HG02973 (cell line): ENCODE data around the gene SCART1.
"Not testable (repeated sequence)": the region's sequence is repeated elsewhere in the genome, so short reads cannot be mapped to it uniquely, and the experiment has no call there.

Experiments
- ATAC-seq: cut with Tn5 transposase; IDR thresholded peaks from one replicate; pipeline ENCODE4 v1.9.1; 2021; ENCODE audit warnings: moderate library complexity; ENCODE audit not compliant: unreplicated experiment

SCART1 gene

DNA sequence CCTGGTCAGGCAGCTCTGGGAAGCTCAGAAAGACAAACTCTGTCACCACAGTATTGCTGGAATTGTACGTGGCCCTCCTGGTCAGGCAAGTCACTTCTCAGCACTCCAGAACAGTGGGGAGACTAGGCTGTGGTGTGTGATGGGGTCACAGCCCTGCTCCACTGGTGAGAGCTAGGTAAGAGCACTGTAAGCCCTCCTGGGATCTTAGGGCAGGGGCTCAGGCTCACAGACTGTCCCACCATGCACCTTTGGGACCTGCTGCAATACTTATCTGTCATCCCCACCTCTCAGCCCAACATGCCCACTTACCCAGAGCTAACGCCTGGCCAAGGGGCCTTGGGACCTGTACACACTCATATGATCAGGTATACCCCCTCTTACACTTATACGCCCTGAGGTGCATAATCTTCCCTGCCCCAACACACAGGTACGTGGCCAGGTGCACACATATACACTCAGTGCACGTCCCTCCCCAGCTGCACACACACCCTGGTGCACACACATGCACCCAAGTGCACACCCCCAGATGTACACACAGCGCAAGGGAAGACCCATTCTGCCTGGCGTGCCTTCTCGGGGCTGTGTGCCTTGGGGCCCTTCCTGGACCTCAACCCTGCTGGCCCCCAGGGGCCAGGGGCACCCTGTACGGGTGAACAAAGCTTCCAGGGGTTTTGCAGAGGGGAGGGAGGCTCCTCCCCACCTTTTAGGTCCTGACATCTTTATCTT, 21.7 kb upstream of the SCART1 start:
- ATAC-seq, result not testable (repeated sequence)

DNA sequence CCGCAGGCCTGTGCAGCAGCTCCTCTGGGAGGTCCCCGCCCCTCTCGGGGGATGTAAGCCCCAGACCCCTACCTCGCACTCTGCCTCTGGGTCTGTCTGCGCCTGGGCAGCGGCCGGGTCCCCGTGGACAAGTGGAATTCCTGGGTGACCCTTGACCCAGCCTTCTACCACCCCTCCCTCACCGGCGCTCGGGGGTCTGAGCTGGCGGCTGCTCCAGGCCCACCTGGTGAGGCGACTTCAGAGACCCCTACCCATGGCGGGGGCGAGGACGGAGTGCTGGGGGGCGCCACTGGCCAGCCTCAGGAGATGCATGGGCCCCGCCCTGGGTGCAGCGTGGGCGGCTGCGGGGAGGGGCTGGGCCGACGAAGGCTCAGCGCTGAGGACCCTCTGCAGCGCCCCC, 21.0 kb upstream of the SCART1 start:
- not testable (repeated sequence) for ATAC-seq

DNA sequence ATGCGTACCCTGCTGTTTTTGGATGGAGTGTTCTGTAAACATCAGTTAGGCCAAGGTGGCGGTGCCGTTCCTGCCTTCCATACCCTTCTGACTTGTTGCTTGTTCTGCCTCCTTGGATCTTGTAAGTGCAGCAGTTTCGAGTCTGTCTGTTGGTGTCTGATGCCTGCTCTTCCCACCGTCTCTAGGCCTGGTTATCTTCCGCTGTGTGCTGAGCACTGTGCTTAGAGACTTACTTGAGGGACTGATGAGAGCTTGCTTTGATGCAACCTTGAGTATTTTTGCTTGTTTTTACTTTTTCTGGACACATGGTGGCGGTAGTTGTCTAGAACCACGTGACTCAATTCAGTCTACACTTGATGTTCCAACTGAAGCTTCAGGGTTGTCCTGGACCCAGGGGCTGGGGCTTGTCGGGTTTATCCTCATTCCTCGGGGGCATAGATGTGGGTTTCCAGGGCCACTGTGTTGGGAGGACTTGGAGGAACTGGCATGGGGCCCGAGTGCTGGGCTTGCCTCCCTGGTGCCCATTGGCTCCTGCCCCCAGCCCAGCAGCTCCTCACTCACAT, 15.0 kb upstream of the SCART1 start:
- no peak for ATAC-seq

DNA sequence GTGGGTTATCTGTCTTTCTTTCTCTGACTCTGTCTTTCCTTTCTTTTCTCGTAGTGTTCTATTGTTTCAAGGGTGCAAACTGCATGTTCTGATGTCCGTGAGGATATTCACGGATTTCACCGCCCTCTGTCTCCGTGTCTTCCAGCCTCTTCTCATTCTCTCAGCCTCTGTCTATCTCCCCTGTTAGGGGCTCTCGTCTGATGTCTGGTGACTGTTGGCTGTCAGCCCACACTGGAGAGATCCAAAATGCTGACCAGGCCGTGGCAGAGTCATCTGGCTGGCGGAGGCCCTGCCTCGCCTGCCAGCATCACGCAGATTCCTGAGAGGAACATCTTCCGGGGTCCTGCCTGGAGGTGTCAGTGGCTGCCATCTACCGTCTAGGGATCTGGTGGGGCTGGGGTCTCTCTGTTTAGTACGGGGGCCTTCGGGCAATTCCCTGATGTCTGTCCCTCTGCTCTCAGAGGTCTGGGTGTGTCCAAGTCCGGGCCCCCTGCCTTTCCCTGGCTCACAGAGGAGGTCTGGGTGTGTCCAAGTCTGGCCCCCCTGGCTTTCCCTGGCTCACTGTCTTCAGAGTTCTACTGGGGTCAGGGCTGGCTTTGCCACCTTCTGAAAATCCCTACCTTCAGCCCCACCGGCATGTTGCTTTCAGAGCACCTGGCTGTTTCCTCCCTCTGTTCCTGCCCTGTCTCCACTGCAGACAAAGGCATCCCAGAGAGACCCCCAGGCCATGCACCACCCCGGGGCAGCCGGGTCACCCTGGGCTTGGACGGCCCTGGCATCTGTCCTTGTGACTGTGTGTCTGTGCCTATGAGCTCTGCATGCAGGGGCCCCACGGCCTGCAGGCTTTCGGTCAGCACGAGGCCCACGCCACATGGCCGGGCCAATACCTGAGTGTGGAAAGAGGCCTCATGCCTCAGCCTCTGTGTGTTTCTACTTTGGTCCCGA, 14.0 kb upstream of the SCART1 start:
- ATAC-seq, result no peak

DNA sequence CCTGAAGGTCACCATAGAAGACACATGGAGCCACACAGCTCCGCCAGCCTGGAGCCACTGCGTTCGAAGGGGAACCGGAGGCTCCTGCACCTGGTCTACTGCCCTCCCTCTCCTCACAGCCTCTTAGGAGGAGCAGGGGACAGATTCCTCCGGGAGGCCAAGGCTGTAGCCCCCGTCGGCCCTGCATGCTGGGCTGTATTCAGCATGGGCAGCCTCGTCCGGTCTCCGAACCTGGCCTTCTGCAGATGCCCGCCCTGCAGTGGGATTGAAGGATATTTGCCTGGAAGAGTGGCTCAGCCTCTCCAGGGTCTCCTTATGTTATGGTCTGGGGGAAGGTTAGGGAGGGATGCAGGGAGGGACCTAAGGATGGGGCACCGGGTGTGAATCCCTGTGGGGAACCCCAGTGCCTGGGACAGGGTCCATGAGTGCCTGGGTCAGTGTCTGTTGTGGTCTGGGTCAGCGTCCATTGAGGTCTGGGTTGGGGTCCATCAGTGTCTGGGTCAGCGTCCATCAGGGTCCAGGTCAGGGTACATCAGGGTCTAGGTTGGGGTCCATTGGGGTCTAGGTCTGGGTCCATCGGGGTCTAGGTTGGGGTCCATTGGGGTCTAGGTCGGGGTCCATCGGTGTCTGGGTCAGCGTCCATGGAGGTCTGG, 13.0 kb upstream of the SCART1 start:
- ATAC-seq, result no peak

DNA sequence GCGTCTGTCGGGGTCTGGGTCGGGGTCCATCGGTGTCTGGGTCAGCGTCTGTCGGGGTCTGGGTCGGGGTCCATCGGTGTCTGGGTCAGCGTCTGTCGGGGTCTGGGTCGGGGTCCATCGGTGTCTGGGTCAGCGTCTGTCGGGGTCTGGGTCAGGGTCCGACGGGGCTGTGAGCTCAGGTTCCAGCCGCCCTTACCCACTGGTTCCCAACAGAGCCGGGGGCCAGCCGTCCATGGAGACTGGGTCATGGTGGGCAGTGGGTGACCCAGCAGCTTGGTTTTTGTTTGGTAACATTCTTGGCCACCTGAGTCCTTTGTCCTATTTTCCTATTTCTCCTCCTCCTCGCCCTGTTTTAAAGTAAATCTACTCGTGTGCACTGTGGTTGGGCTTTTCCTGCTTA, 12.4 kb upstream of the SCART1 start:
- ATAC-seq, result not testable (repeated sequence)

DNA sequence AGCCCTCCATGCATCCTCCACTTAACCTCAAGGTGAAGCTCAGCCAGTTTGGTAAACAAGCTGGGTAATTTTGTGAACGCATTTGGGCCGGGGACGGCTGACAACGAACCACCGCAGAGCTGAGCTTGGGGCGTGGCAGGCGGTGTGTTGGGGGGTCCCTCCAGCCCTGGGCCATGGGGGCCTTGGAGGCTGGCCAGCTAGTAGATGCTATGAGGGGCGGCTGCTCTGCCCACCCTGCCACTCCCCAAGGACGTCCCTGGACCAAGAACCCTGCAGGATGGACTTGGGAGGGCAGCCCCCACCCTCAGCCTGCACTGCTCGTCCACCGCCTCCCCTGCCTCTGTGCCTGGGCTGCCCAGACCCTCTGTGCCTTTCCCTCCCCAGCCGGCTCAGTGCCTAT, 12.0 kb upstream of the SCART1 start:
- ATAC-seq, result no peak

DNA sequence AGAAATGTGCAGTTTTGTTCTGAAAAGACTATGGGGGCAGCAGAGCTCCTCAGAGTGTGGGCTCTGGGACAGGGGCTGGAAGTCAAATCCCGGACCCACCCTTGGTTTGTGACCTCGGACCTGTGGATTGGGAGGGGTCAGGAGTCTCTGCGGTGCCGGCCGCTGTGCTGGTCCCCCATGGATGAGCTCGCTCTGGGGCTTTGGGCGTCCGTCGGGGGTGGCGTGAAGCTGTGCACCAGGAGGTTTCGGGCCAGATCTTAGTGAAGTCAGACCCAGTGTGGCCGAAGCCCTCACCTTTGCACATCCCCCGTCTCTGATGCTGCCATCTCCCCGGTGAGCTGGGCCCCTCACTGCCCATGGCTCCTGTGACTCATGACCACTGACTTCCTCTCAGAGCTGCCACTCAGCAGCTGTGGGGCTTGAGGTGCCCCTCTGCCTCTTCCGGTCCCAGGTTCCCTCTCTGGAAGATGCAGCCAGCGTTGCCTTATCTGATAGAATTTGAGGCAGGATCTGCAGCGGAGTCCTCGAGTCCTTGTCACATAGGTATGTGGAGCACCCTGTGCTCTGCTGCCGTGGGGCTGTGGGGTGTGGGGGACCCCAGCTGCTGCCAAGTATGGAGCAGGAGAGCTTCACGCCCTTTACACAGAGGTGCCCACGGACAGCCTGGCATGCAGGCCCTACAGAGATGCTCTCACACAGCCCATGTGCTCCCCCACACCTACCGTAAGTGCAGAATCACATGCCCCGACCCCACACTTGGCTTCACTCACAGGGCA, 11.4 kb upstream of the SCART1 start:
- no peak for ATAC-seq

DNA sequence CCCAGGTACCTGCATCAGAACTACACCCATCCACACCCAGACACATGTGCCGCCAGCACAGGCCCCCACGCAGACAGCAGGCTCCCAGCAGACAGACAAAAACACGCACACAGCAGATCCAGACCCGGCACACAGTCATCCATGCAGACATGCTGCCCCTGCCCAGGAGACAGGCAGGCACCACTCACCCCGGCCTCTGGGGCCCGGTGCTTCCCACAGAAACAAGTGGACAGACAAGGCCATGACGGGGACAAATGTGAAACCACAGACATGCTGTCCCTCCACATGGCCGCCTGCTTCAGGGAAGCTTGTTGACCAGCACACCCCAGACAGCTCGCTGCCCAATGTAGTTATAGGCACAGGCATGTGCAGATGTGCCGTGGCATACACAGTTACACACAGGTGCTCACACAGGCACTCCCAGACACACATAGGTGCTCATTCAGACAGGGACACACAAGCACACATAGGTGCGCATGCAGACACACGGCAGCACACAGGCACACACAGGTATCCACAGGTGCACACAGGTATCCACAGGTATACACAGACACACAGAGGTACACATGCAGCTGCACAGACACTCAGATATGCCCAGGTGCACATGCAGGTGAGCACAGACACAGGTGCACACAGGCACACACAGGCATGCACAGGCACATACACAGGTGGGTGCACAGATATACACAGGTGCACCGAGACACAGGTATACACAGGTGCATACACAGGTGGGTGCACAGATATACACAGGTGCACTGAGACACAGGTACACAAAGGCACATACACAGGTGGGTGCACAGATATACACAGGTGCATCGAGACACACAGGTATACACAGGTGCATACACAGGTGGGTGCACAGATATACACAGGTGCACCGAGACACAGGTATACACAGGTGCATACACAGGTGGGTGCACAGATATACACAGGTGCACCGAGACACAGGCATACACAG, 10.5 kb upstream of the SCART1 start:
- no peak for ATAC-seq

DNA sequence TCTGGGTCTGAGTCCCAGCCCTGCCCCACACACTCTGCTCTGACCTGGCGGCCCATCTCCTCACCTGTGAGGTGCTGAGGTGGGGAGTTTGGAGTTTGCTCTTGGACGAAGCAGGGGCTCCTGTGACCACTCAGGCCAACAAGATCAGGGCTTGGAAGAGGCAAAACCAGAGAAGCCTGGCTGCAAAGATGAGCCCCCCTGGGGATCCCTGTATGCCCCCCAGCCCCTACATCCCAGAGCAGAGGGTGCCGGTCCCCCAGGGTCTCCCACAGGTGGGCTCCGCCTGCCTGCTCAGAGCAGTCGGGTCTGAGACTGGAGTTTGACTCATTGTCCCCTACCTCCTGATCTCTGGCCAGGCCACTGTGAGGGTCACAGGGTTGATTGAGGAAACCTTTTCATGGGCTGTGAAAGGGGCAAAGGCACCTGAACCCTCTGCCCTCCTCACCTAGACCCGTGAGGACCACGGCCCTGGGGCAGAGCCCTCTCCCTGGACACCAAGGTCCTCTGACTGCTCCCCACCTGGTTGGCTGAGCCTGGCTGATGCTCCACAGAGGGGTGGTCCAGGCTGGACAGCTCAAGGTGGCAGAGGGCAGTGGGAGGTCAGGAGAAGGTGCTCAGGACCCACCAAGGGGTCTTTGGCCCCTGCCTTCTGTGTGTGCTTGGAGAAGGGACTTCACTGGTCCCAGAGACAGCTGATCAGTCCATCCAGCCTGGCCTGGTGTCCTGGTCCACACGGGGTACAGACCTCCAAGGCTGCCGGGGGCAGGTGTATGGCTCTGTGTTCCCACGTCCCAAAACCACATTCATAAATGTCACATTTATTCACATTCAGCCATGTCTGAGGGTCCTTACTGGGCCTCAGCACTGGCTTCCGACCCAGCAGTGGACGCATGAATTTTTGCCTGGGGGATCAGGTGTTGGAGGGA, 9.1 kb upstream of the SCART1 start:
- ATAC-seq, result no peak

DNA sequence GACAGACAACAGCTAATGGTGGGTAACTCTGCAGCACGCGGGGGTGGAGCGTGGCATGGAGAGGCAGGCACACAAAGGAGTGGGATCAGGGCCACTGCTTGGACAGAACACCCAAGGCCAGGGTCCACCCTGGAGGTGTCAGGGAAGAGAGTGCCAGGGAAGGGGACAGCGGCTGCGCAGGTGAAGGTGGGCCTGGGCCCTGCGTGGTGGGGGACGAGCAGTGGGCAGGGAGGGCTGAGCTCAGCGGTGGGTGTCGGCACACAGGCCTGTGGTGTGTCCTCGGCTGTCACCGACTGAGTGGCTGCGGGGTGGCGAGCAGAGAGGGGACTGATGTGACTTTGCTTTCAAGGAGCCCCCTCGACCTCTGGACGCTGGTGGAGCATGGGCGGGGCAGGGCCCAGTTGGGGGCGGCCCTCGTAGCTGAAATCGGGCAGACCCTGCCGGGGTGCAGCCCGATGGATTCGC, 8.4 kb upstream of the SCART1 start:
- ATAC-seq, result no peak

DNA sequence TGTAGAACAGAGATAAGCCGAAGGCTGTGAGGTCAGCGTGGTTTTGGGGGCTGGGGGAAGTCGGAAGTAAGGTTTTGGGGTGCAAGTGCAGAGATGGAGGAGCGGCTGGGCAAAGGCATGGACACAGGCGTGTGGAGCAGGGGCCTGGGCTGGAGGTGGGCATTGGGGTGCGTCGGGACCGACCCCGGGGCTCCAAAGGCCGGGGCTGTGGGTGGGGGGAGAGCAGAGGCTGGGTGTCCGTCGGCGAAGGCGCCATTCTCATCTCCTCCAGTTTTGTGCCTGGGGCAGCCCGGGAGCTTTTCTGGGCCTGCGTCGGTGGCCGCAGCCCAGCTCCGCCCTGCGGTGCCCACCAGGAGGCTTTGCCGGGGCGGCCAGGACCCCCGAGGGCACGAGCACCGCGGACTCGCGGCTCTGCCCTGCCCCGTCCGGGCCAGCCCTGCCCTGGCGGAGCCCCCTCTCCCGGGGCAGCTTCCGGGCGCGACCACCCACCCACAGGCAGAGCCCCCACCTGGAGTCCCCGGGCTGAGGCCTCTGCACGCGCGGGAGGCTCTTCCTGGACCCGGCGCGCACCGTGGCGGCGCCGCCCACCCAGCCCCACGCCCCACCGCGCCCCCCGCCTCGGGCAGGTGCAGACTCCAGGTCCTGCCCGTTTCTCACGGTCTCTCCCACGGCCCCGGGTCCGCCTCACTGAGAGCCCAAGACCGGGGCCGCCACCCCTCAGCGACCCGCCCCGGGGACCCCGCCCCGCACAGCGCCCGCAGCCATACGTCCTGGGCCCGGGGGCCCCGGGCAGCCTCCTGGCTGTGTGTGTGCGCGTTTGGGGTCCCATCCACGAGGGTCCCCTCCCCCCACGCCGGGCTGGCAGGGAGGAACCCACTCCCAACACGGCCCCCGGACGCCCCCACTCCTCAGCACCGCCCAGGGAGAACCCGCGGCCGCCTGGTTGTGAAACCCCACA, 7.7 kb upstream of the SCART1 start:
- ATAC-seq, result no peak

DNA sequence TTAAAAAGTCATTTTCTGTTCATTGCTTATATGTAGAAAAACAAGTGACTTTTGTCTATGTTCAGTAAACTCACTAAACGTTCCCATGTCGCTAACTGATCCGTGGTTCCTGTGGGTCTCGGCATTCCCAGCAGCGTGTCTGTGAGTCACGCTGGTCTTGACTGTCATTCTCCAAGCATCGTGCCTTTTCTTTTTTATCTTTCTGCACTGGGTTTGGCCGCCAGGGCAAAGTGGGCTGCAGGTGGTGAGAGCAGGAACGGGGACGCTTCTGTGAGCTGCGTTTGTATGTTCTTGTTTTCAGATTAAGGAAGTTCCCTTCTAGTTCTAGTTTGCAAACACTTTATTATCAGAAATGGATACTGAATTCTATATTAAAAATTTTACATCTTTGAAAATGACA, 6.8 kb upstream of the SCART1 start:
- no peak for ATAC-seq

DNA sequence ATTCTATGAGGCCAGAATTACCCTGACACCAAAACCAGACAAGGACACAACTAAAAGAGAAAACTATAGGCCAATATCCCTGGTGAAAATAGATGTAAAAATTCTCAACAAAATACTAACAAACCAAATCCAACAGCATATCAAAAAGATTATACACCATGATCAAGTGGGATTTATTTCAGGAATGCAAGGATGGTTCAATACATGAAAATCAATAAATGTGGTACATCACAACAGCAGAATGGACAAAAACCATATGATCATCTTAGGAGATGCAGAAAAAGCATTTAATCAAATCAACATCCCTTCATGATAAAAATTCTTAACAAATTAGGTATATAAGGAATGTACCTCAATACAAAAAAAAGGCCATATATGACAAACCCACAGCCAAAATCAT, 5.6 kb upstream of the SCART1 start:
- ATAC-seq, result no peak

DNA sequence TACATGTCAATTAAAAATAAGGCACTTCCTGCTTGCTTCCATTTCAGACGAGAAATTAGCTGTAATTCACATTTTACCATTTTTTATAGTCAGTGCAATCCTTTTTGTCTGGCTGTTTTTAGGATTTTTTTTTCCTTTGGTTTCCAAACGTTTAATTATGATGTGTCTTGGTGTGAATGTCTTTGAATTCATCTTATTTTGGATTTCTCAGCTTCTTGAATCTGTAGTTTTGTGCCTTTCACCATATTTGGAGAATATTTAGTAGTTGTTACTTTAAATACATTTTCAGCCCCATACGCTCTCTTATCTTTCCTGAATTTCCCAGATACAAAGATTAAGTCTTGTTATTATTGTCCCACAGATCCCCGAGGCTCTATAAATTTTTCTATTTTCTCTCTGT, 2.4 kb upstream of the SCART1 start:
- ATAC-seq, result no peak

DNA sequence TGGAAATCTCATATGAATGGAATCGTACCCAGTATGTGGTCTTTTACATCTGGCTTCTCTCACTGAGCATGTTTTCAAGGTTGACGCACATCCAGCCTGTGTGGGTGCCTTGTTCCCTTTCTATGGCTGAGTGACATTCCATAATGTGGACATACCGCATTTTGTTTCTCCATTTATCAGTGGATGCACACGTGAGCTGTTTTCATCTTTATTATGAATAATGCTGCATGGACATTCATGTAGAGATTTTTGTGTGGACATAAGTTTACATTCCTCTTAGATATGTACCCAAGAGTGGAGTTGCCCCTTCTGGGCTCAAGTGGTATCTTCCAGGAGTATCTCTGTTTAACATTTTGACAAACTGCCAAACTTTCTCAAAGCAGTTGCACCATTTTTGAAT, 1.3 kb upstream of the SCART1 start:
- ATAC-seq, result no peak

DNA sequence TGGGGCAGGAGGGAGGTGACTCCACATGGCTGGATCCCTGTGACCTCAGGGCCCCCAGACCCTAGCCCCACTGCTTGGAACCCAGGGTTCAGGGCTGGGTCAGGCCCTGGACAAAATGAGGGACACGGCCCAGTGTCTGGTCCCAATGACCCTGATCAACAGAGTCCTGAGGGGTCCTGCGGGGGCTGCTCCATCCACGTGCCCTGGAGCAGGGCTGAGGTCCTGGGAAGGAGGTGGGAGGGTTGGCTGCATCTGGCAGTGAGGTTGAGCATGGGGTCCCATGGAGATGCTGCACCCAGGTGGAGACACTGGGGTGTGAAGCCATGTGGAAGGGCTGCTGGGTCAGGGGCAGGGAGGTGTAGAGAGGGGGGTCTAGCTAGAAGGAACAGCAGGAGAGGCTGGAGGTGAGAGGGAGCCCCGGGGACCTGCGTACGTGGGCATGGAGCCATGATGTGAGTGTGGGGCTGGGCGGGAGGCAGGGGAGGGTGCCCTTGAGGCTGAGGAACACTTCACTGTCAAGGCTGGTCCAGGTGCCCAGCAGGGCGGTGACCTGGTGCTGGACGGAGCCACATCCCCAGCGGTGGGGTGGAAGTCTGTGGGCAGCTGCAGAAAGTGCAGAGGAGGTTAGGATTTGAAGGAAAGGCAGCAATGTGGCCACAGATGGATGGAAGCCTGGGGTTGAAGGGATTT, 604 bp downstream of the SCART1 start:
- ATAC-seq, result no peak
